SW 1271 (cell line): Measurements from ENCODE around the gene SPSB1.
"Not testable (repeated sequence)": the region's sequence is repeated elsewhere in the genome, so short reads cannot be mapped to it uniquely, and the experiment has no call there.

Experiments
- DNase-seq, 2 experiments: peaks; one replicate each; lab custom pipeline; 2025; lab: John Stamatoyannopoulos, UW

Gene SPSB1

DNA sequence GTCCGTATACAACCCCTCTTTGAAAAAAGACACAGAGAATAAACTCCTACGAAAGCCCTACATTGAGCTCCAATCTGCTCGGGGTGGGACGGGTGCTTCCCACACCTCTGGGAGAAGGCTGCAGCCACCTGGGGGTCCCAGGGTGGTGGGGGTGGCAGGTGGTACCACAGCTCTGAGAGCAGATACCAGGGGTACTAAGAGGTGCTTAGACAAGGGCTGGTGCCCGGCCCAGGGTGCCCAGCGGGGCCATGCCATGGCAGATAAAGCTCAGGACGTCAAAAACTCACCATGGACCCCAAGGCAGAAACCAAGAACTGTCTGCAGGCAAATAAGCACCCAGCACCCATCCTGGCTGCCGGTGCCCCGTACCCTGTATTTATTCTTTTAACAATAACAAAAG is 75.1 kb downstream of the SPSB1 start:
- DNase-seq: no peak

GRCh38 chr1:9368356-9368755 is 75.7 kb downstream of the SPSB1 start:
- DNase-seq: no peak

DNA sequence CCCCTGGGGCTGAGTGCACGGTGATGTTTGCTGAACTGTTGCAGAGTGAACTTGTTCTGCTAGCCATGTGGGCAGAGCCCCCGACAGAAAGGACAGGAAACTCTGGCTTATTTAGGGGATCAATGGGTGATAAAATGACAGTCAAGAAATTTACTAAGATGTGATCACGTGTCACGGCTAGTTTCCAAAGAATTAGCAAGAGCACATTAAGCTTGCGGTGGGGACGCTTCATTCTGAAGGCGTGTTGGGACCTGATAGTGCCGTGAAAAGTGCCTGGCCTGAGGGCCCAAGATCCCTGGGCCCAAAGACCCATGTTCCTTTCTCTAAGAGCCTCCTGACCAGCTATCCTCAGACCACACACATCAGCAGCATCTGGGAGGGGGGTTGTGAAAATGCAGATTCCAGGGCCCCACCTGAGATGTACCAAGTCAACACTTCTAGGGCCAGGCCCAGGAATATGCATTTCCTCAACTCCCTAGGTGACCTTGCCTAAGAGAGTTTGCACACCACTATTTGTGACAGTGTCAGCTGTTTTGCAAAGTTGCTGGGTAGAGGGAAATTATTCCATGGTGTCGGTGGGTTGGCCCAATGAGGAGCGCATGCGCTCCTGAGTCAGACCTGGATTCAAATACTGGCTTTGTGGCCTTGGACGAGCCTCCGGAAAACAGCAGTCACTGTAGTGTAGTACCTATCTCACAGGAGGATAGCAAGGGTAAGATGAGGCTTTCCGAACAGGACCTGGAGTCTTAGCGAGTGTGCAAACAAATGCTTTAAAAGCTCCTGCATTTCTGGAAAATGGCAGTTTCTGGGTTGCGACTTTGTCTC is 77.5 kb downstream of the SPSB1 start:
- no peak for DNase-seq

- DNase-seq: no peak
Observed at GRCh38 chr1:9371391-9371935, 78.8 kb downstream of the SPSB1 start.

GRCh38 chr1:9371951-9372350 is 79.3 kb downstream of the SPSB1 start:
- DNase-seq: no peak

GRCh38 chr1:9373619-9374018 is 80.9 kb downstream of the SPSB1 start:
- DNase-seq: no peak

DNA sequence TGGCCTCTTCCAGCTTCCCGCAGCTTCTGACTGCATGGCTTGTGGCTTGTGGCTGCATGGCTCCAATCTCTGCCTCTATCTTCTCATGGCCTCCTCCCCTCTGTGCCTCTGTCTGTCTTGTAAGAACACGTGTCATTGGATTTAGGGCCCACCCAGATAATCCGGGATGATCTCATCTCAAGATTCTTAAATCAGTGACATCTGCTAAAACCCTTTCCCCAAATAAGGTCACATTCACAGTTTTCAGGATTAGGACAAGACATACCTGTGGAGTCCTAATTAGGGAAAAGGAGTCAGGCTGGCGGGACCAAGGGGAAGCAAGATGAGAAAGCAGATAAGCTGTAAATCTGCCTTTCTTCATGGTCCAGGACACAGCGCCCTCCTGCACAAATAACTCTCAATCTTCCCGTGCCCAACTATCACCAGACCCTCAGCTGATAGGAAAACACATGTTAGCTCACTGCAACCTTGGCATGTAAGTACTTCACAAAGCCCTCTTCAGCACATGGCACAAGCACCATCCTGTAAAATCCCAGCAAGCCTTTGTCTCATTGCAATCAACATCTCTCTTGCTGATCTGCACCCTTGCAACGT is 82.2 kb downstream of the SPSB1 start:
- no peak for DNase-seq

DNA sequence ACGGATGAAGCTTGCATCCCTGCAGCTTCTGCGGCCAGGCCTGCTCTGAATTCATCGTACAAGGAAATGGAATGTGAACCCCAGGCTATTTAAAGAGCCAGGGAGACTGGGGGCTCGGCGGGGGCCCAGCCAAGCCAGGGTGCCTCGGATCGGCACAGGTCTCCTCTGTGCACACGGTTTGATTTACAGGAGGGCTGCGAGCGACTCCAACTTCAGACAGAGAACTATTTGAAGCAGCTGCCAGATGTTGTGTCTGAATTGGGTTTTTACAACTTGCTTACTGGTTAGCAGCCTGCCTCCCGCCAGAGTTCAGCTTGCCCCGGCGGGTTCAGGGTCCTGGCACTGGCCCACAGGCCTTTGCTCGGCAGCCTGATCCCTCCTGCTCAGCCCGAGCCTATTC is 83.2 kb downstream of the SPSB1 start:
- no peak for DNase-seq

- DNase-seq: no peak
Observed at GRCh38 chr1:9376430-9376829, 83.7 kb downstream of the SPSB1 start.

DNA sequence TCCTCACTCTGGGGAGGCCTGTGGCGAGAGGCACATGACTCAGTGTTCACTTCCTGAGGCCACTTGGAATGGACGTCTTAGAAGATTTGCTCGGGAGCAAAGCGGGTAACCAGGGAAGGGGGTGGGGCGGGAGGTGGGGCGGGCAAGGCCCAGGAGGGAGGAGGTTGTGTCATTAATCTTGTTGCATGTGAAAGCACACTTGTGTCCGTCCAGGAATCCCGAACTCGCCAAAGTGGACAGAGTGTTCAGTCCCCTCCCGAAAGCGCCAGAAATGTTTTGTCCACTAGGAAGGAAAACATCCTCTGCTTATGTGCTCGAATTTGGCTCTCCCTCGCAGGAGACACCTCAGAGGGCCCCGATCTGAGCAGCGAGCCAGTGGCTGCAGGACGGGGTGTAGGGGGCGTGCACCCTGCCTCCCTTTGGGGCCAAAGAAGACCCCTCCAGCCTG is 84.2 kb downstream of the SPSB1 start:
- DNase-seq: no peak

DNA sequence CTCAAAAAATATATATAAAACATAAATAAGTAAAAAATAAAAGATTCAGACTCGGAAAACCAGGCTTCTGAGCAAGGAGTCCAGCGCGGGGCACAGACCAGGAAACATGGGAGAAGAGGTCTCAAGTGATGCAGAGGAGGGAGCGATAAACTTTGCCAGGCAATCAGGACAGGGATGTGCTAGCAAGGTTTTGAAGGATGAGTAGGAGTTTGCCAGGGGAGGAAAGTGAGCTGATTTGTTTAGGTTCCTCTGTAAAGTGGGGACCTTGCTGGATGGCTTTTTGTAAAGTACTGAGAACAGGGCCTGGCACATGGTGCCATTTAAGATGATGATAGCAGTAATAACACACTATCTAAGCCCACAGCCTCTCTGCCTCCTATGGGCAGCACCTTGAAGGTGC is 86.1 kb downstream of the SPSB1 start:
- no peak for DNase-seq

- DNase-seq: no peak
Observed at GRCh38 chr1:9380711-9381110, 88.0 kb downstream of the SPSB1 start.

- no peak for DNase-seq
Observed at GRCh38 chr1:9382643-9383491, 90.2 kb downstream of the SPSB1 start.

- DNase-seq: no peak
Observed at GRCh38 chr1:9384128-9384527, 91.4 kb downstream of the SPSB1 start.

GRCh38 chr1:9384751-9385245 is 92.1 kb downstream of the SPSB1 start:
- DNase-seq: no peak

- DNase-seq: not testable (repeated sequence)
Observed at GRCh38 chr1:9385392-9385791, 92.7 kb downstream of the SPSB1 start.

DNA sequence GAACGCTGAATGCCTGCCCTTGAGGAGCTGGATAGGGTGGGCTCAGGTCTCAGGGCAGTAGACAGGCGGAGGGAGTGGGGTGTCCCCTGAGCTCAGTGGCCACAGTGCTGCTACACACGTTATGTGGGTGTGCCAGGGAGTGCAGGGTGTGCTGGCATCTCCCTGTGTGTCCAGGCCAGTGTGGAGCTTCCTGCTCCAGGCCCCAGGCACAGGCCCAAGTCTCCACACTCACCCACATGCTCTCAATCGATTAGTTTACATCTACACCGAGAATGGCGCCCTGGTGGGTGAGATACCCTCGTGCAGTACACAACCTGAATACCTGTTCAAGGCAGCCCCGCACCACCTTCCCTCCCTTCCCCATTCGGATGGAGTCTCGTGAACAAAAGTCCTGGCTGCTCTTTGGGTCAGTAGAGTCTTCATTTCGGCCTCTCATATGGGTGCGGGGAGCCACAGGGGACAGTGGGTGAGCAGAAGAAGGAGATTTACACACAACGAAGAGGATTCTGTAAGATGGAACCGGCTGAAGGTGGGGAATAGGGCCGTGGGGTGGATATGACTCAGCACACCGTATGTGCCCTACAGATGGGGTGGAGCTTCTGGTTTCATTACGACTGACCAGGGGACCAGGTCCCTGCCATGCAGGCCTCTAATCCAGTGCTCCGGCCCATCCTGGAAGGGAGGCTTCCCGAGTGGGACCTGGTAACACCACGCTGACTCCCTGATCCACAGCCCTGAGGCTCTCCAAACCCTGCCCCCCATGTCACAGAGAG is 93.3 kb downstream of the SPSB1 start:
- DNase-seq: no peak

DNA sequence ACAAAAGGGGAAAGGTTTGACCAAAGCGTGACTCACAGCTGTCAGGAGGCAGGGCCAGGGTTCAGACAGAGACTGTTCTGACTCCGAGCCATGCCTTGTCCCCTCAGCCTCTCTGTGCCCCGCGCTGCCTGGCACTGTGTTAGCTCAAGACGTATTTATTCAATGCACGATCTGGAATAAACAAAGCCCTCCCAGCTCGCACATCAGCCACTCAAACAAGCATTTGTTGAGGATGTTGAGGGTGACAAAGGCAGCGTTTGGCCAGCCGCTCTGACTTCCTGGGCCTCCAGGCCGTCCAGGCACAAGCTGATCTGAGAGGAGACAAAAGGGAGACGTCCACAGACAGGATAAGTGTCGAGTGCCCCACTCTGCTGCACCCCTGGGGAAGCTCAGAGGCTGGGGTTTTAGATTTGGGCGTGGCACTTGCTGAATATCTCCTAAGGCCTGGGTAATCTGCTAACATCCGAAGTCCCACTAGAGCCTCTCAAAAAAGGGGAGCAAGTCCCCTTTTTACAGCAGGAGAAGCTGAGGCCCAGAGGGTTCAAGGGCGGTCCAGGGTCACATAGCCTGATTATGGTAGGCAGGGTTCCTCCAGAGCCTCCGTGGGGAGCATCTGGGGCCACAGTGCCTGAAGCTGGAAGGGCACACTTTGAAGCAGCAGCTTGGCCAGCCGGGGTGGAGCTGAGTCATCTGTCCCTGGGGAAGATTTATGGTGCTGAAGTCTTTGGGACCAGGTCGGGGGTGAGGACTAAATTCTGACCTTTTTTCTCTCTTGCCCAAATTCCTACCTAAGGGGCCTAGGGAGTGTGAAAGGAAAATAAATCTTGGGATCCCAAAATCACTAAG is 95.9 kb downstream of the SPSB1 start:
- no peak for DNase-seq

GRCh38 chr1:9389968-9390367 is 97.3 kb downstream of the SPSB1 start:
- DNase-seq: no peak

DNA sequence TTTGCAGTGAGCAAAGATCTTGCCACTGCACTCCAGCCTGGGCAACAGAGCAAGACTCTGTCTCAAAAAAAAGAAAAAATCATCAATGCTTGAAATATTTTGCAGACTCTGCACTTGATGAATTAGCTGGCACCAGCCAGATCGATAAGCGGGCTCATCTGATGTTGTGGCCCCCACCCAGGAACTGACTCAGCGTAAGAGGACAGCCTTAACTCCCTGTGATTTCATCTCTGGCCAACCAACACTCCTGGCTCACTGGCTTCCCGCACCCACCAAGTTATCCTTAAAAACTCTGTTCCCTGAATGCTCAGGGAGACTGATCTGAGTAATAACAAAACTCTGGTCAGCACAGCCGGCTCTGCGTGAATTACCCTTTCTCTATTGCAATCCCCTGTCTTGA is 98.9 kb downstream of the SPSB1 start:
- DNase-seq: no peak

DNA sequence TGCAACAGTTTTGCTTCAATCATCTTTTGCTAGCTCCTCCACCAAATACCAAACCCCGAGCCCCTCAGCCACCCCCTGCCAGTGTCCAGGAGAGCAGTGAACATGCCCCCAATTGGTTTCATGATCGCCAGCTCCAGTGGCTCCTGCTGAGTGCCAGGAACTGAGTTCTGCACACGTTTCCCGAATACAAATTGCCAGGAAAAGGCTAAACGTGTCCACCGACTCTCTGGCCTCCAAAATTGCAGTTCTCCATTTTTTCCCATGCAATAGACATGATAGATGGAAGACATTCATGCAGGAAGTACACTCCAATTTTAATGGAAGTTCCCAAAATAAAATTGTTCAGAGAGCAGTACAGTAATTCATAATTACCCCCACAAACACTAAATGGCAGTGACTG is 101.3 kb downstream of the SPSB1 start:
- no peak for DNase-seq
